GM23338 (cell line): ENCODE measurements around the gene EEPD1.

Source experiments
- EZH2 ChIP-seq: fragments of 200-600 bp; sonication (generic); IDR thresholded peaks from one replicate; pipeline ENCODE4 v1.8.0; 2017; ENCODE audit warnings: antibody characterized with exemption, mild to moderate bottlenecking, low read depth; ENCODE audit not compliant: unreplicated experiment
- STAT1 ChIP-seq: IDR thresholded peaks from one replicate; pipeline ENCODE4 v1.6.1; 2016; ENCODE audit warnings: antibody characterized with exemption; ENCODE audit not compliant: unreplicated experiment
- TF ChIP-seq, protein P1 (sequence below), 2 experiments: fragments of 200-600 bp in 1 of 2; sonication (generic) in 1 of 2; conservative IDR thresholded peaks; 2 replicates each; pipeline versions ENCODE4 v1.5.1 to v1.6.1; 2016 to 2017; ENCODE audit warnings: antibody characterized with exemption in 2 of 2, low read depth in 2 of 2, mild to moderate bottlenecking in 2 of 2, moderate library complexity in 1 of 2

DNA sequence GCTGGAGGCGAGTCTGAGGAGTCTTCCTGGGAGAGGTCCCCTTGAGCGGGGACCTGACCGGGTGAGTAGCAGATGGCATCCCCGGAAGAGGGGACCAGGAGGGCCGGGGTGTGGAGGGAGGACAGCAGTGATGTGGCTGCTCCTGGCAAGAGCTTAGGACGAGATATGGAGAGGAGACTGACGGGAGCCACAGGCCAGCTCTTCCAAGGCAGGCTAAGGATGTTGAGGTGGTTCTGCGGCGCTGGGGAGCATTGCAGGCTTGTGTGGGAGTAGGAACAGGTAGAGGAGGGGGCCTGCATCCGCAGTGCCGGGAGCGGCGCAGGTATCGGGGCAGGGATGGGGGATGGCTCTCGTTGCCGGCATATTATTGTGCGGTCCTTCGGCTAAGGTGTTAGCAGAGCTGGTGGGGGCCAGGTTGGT lies 159.9 kb downstream of the EEPD1 start:
- TF ChIP-seq, protein P1, sequence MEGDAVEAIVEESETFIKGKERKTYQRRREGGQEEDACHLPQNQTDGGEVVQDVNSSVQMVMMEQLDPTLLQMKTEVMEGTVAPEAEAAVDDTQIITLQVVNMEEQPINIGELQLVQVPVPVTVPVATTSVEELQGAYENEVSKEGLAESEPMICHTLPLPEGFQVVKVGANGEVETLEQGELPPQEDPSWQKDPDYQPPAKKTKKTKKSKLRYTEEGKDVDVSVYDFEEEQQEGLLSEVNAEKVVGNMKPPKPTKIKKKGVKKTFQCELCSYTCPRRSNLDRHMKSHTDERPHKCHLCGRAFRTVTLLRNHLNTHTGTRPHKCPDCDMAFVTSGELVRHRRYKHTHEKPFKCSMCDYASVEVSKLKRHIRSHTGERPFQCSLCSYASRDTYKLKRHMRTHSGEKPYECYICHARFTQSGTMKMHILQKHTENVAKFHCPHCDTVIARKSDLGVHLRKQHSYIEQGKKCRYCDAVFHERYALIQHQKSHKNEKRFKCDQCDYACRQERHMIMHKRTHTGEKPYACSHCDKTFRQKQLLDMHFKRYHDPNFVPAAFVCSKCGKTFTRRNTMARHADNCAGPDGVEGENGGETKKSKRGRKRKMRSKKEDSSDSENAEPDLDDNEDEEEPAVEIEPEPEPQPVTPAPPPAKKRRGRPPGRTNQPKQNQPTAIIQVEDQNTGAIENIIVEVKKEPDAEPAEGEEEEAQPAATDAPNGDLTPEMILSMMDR (conservative IDR thresholded peaks at IDR 0.05; ENCODE audit: low read depth in 2 of 2), result no peak
- no peak for TF ChIP-seq EZH2
- no peak for TF ChIP-seq STAT1
